ENCODE results near the gene CNTN2.

GRCh38 chr1:205064301-205064700 lies 21.3 kb downstream of the CNTN2 start:
- TF ChIP-seq CTCF (IDR thresholded peaks at IDR 0.05; ENCODE audit: low read depth, low read length) (no peak), POLR2A (IDR thresholded peaks at IDR 0.05; ENCODE audit: extremely low read depth, insufficient read length) (no peak), MYC (IDR thresholded peaks at IDR 0.05; ENCODE audit: low read depth, low read length) (no peak)
